K562 (cell line): ENCODE results near the gene SLC33A1. TPM values are rescaled to one million over a fixed set of nuclear protein-coding genes. Genes with fewer than 3 reads are reported as not detected.

Experiments used
- ATAC-seq: fragments of 200-7000 bp; cut with Tn5 transposase; 3 replicates; pipeline ENCODE4 v1.9.1; 2020; ENCODE audit warnings: moderate library complexity
- BruUV-seq: library from RNA; stranded (reverse); fragments of 400-500 nt; replicated peaks from 2 replicates; lab custom pipeline; 2021; lab: Mats Ljungman, UMichigan
- CTCF ChIA-PET: fragments of 300-600 bp; formaldehyde crosslinking; extraction: SDS; loops from one replicate; lab custom pipeline; 2021; ENCODE audit warnings: low intra/inter-chr PET ratio; lab: Yijun Ruan, JAX
- POLR2A ChIA-PET: fragments of 300-600, 350-650 bp; sonication (Branson Sonifier 250); formaldehyde crosslinking; extraction: SDS; loops from one replicate; lab custom pipeline; 2021; ENCODE audit warnings: antibody characterized with exemption, inconsistent platforms; lab: Yijun Ruan, JAX
- DNase-seq, 4 experiments: peaks; one replicate each; pipeline versions ENCODE4 v3.0.0 to v3.0.0-alpha.2; 2011 to 2018; ENCODE audit warnings: low spot score in 3 of 4, mixed read lengths in 3 of 4; ENCODE audit errors: extremely low read depth in 1 of 4
- FAIRE-seq: peaks from 2 replicates; lab custom pipeline; 2011; peaks lifted over from hg19 to GRCh38; lab: Jason Lieb, UNC
- H2AFZ ChIP-seq: 2 replicates; pipeline ENCODE4 v1.6.0; 2011; ENCODE audit warnings: low read depth, low read length, control low read depth, inconsistent platforms
- H3K27ac ChIP-seq: fragments of 200-600 bp; 3 replicates; pipeline ENCODE4 v1.8.0; 2011; ENCODE audit warnings: low read depth, mild to moderate bottlenecking, control low read depth, inconsistent platforms, low read length, moderate library complexity, mixed read lengths; ENCODE audit errors: extremely low read depth
- H3K27me3 ChIP-seq, 2 experiments: fragments of 300-600 bp in 1 of 2; 2 replicates in 1 of 2; 3 replicates in 1 of 2; pipeline versions ENCODE4 v1.6.0 to v1.8.0; 2011; ENCODE audit warnings: inconsistent platforms in 2 of 2, low read length in 2 of 2, mild to moderate bottlenecking in 1 of 2, mixed read lengths in 1 of 2, moderate library complexity in 1 of 2; ENCODE audit not compliant: control insufficient read depth in 2 of 2, insufficient read depth in 2 of 2
- H3K36me3 ChIP-seq: fragments of 300-600 bp; 3 replicates; pipeline ENCODE4 v1.8.0; 2011; ENCODE audit warnings: mild to moderate bottlenecking, low read length, inconsistent platforms; ENCODE audit not compliant: control insufficient read depth, insufficient read depth
- H3K4me1 ChIP-seq, 2 experiments: fragments of 200-600 bp in 1 of 2; replicated peaks in 1 of 2; 2 replicates in 1 of 2; 3 replicates in 1 of 2; pipeline versions ENCODE4 v1.5.1 to v1.8.0; 2011; ENCODE audit warnings: inconsistent platforms in 2 of 2, low read length in 2 of 2, mild to moderate bottlenecking in 1 of 2, mixed read lengths in 1 of 2, moderate library complexity in 1 of 2; ENCODE audit not compliant: control insufficient read depth in 2 of 2, insufficient read depth in 2 of 2
- H3K4me2 ChIP-seq: 2 replicates; pipeline ENCODE4 v1.6.1; 2011; ENCODE audit warnings: low read length, control low read depth, inconsistent platforms, mixed read lengths; ENCODE audit not compliant: insufficient read depth
- H3K4me3 ChIP-seq: fragments of 200-600 bp; sonication (generic), shearing (Covaris generic); 2 replicates; pipeline ENCODE4 v1.5.1; 2016; ENCODE audit warnings: control low read depth, inconsistent platforms
- H3K79me2 ChIP-seq: fragments of 200-600 bp; 3 replicates; pipeline ENCODE4 v1.8.0; 2011; ENCODE audit warnings: low read length, inconsistent platforms; ENCODE audit not compliant: control insufficient read depth, insufficient read depth
- H3K9ac ChIP-seq, 2 experiments: 2 replicates each; pipeline versions ENCODE4 v1.6.0 to v1.6.1; 2011; ENCODE audit warnings: low read depth in 2 of 2, low read length in 2 of 2, control low read depth in 1 of 2, inconsistent platforms in 1 of 2, mild to moderate bottlenecking in 1 of 2, mixed read lengths in 1 of 2; ENCODE audit not compliant: insufficient read depth in 1 of 2
- H3K9me1 ChIP-seq: one replicate; pipeline ENCODE4 v1.6.0; 2011; ENCODE audit warnings: inconsistent platforms, mild to moderate bottlenecking, low read length, moderate library complexity; ENCODE audit not compliant: control insufficient read depth, insufficient read depth
- H3K9me3 ChIP-seq: replicated peaks from 2 replicates; pipeline ENCODE4 v1.5.1; 2011; ENCODE audit warnings: low read depth, low read length, inconsistent platforms; ENCODE audit not compliant: control insufficient read depth, insufficient read depth
- H4K20me1 ChIP-seq: replicated peaks from 2 replicates; pipeline ENCODE4 v1.6.1; 2011; ENCODE audit warnings: low read length, inconsistent platforms, mixed read lengths; ENCODE audit not compliant: control insufficient read depth, insufficient read depth
- BRD4 ChIP-seq: fragments of 200-600 bp; sonication (generic); IDR thresholded peaks from 2 replicates; pipeline ENCODE4 v1.6.1; 2017; ENCODE audit warnings: inconsistent platforms
- CTCFL ChIP-seq: IDR thresholded peaks from 2 replicates; pipeline ENCODE4 v1.6.1; 2011; ENCODE audit warnings: borderline replicate concordance, low read depth, mild to moderate bottlenecking, moderate library complexity, low read length; ENCODE audit not compliant: insufficient read depth, poor library complexity, severe bottlenecking
- E2F4 ChIP-seq: sonication (generic); formaldehyde crosslinking; IDR thresholded peaks from 2 replicates; pipeline ENCODE4 v1.8.0; 2022; ENCODE audit warnings: mild to moderate bottlenecking, low read depth, missing genetic modification reagents
- EZH2 ChIP-seq: IDR thresholded peaks from 2 replicates; pipeline ENCODE4 v1.6.1; 2012; ENCODE audit warnings: low read depth, mild to moderate bottlenecking, inconsistent platforms, low read length, borderline replicate concordance
- FOXA3 ChIP-seq, 2 experiments: fragments of 450-650 bp in 1 of 2; sonication (generic) in 1 of 2; formaldehyde crosslinking; IDR thresholded peaks in 1 of 2; conservative IDR thresholded peaks in 1 of 2; 2 replicates each; pipeline versions ENCODE4 v1.4.0 to v1.8.0; 2020 to 2022; ENCODE audit warnings: mild to moderate bottlenecking in 2 of 2, missing genetic modification reagents in 1 of 2
- GATA2 ChIP-seq: sonication (generic); formaldehyde crosslinking; IDR thresholded peaks from 2 replicates; pipeline ENCODE4 v1.4.0; 2020; ENCODE audit warnings: mild to moderate bottlenecking, missing genetic modification reagents
- JUN ChIP-seq, 2 experiments: sonication (generic) in 1 of 2; formaldehyde crosslinking in 1 of 2; IDR thresholded peaks; 2 replicates each; pipeline versions ENCODE4 v1.6.1 to v1.8.0; 2012 to 2022; ENCODE audit warnings: borderline replicate concordance in 2 of 2, mild to moderate bottlenecking in 2 of 2, improper control_type of control experiment in 1 of 2, low read depth in 1 of 2, low read length in 1 of 2, missing genetic modification reagents in 1 of 2
- NEUROD1 ChIP-seq: fragments of 150-350 bp; IDR thresholded peaks from 2 replicates; pipeline ENCODE4 v1.6.1; 2014; ENCODE audit warnings: borderline replicate concordance, low read length, low read depth; ENCODE audit not compliant: partially characterized antibody
- PHF20 ChIP-seq: fragments of 450-650 bp; IDR thresholded peaks from 2 replicates; pipeline ENCODE4 v1.6.1; 2018; ENCODE audit not compliant: partially characterized antibody
- ZBTB5 ChIP-seq: fragments of 450-650 bp; IDR thresholded peaks from 2 replicates; pipeline ENCODE4 v1.6.1; 2017; ENCODE audit warnings: antibody characterized with exemption
- ZFP30 ChIP-seq: fragments of 250-450 bp; sonication (Bioruptor Pico); IDR thresholded peaks from 2 replicates; pipeline ENCODE4 v1.8.0; 2022; ENCODE audit warnings: moderate library complexity, mild to moderate bottlenecking, inconsistent platforms, borderline replicate concordance
- ZNF766 ChIP-seq: fragments of 200-800 bp; sonication (Bioruptor generic); conservative IDR thresholded peaks from 2 replicates; pipeline ENCODE4 v1.6.1; 2016; ENCODE audit warnings: missing genetic modification characterization, missing compliant biosample characterization
- WGBS: fragments of 100-300 bp; shearing (Covaris generic); methylation state at CpG from one replicate; pipeline ENCODE4 v1.1.6; 2016; ENCODE audit warnings: low coverage, mixed read lengths; ENCODE audit not compliant: insufficient coverage; ENCODE audit errors: missing lambda C conversion rate; 5-methylcytosine and 5-hydroxymethylcytosine counted together
- in situ Hi-C: fragments of 300-500 bp; cut with MboI; formaldehyde crosslinking; loops from 4 replicates; pipeline ENCODE4 v1.15.0; 2018; ENCODE audit warnings: inconsistent platforms, mixed read lengths
- intact Hi-C: fragments of 100-400 bp; cut with micrococcal nuclease; formaldehyde crosslinking; loops from 2 replicates; pipeline ENCODE4 v1.14.2; 2022
- polyA plus RNA-seq, 8 experiments: library from polyadenylated mRNA; depleted of rRNA in 4 of 8; stranded (reverse) in 5 of 8; unstranded in 3 of 8; fragments of >200 nt; fragmentation: Nextera tagmentation in 2 of 8; fragmentation: Illumina TruSeq in 1 of 8; extraction: Ambion mirVana in 2 of 8; extraction: Trizol in 1 of 8; gene quantifications; 2 replicates each; pipeline versions ENCODE4 v1.2.1 to v1.2.3, GENCODE V29; 2011 to 2014; ENCODE audit warnings: inconsistent platforms in 1 of 8, missing spikeins in 1 of 8
- total RNA-seq, 7 experiments: library from RNA; depleted of rRNA in 6 of 7; stranded (reverse); fragments of >200 nt in 6 of 7; fragmentation: Illumina TruSeq in 2 of 7; extraction: Trizol in 2 of 7; gene quantifications; 2 replicates each; pipeline versions ENCODE4 v1.2.1 to v1.2.3, GENCODE V29; 2011 to 2021; ENCODE audit warnings: low replicate concordance in 1 of 7

Gene SLC33A1
- total and polyA plus RNA-seq, 9 of the 15 experiments (the other 6 are each of a cell fraction or from before 2014, with no cell fraction given), result 6.2 to 26.8 (median 19.6) TPM

GRCh38 chr3:155807823-155808222 is 46.4 kb downstream of the SLC33A1 start (continued):
- no peak for TF ChIP-seq CTCFL
- TF ChIP-seq PHF20, result no peak
- no peak for TF ChIP-seq EZH2
- TF ChIP-seq FOXA3 (CRISPR knock-in tag; conservative IDR thresholded peaks at IDR 0.05 in 1 of 2, IDR thresholded peaks at IDR 0.05 in 1 of 2), result no peak

- intact Hi-C loops, result loop anchor here (1.0 to 2.0 kb wide), 6 partner anchors 23 to 179 kb away; partner anchors contain the start of genes GMPS and SLC33A1
- no TSS peak for BruUV-seq
- Histone ChIP-seq H3K4me2 (peak within 1 kb of the TSS; percentile 88), H3K4me3 (peak within 1 kb of the TSS; percentile 71), H3K9me3 (no peaks in the 10 kb centered on the region), H3K4me1 (peaks cover 3 to 16% of the 10 kb centered on the region in 2 experiments; a peak in 4 of 5 replicates), H3K9me1 (no peaks in the 10 kb centered on the region), H3K9ac (peak within 1 kb of the TSS; percentile 87 to 95), H4K20me1 (no peaks in the 10 kb centered on the region), H3K27ac (peak within 1 kb of the TSS; percentile 86), H3K79me2 (peaks cover 5% of the 10 kb centered on the region; the same call in 1 of the 3 replicates), H3K36me3 (peaks cover 14% of the 10 kb centered on the region; the same call in 1 of the 3 replicates), H2AFZ (peak within 1 kb of the TSS; percentile 94), H3K27me3 (no peaks in the 10 kb centered on the region)
- FAIRE-seq (peak; percentile 75), DNase-seq (peak; percentile 89 to 91 (median 90)), ATAC-seq (peak; percentile 96)
- ChIA-PET CTCF (interaction anchor here (0.6 to 1.5 kb wide), 4 partner anchors 54 to 1331 kb away, joined by 3 to 6 read pairs (median 6); partner anchors contain the start of gene GMPS), POLR2A (interaction anchor here (0.5 to 3.2 kb wide), 29 partner anchors 9 to 687 kb away, joined by 3 to 13 read pairs (median 4); partner anchors contain the start of genes GMPS and SLC33A1)
- in situ Hi-C loops, result no loop called here
- 2% methylated on average over 52 of the region's 61 CpGs for WGBS
- no peak for TF ChIP-seq JUN (IDR thresholded peaks at IDR 0.05; ENCODE audit: borderline replicate concordance, low read depth, low read length)
- no peak for TF ChIP-seq JUN (CRISPR knock-in tag; IDR thresholded peaks at IDR 0.05; ENCODE audit: borderline replicate concordance)
- TF ChIP-seq NEUROD1, result peak; percentile 13
- no peak for TF ChIP-seq ZNF766
- TF ChIP-seq E2F4 (CRISPR knock-in tag), result no peak
- no peak for TF ChIP-seq GATA2 (CRISPR knock-in tag)
- TF ChIP-seq ZFP30 (CRISPR knock-in tag), result no peak
- TF ChIP-seq BRD4, result no peak
- no peak for TF ChIP-seq ZBTB5
Observed at GRCh38 chr3:155805802-155806618, 48.2 kb downstream of the SLC33A1 start, which contains the start of gene C3orf33. Gene C3orf33 (minus strand): TSS chr3:155806278. CDS start chr3:155806252, 26 bp downstream.
